HEK293 (cell line): ENCODE data around the gene GREM2.

ENCODE experiments used
- CTCF ChIA-PET: fragments of 350-600 bp; formaldehyde crosslinking; extraction: SDS; loops from one replicate; lab custom pipeline; 2021; ENCODE audit warnings: antibody characterized with exemption; lab: Yijun Ruan, JAX
- POLR2A ChIA-PET: fragments of 300-600 bp; formaldehyde crosslinking; extraction: SDS; loops from one replicate; lab custom pipeline; 2020; ENCODE audit warnings: antibody characterized with exemption, inconsistent platforms; lab: Yijun Ruan, JAX
- H3K27ac ChIP-seq: fragments of 200-500 bp; sonication (Bioruptor generic); 2 replicates; pipeline ENCODE4 v1.5.1; 2014; ENCODE audit warnings: low read depth, low read length, control low read depth, inconsistent platforms; ENCODE audit errors: extremely low read depth
- H3K36me3 ChIP-seq, 2 experiments: fragments of 200-500 bp in 1 of 2; sonication (Bioruptor generic) in 1 of 2; 1 replicate in 1 of 2; 2 replicates in 1 of 2; pipeline ENCODE4 v1.5.1; 2014 to 2017; ENCODE audit warnings: inconsistent platforms in 2 of 2, low read length in 2 of 2; ENCODE audit not compliant: control insufficient read depth in 2 of 2, insufficient read depth in 1 of 2
- H3K4me1 ChIP-seq: fragments of 200-500 bp; sonication (Bioruptor generic); 2 replicates; pipeline ENCODE4 v1.5.1; 2014; ENCODE audit warnings: mild to moderate bottlenecking, low read length, inconsistent platforms; ENCODE audit not compliant: control insufficient read depth, insufficient read depth
- H3K4me3 ChIP-seq: 2 replicates; pipeline ENCODE4 v1.5.1; 2011; ENCODE audit warnings: low read depth, mild to moderate bottlenecking, control low read depth, low read length, moderate library complexity
- H3K9me3 ChIP-seq: fragments of 200-500 bp; sonication (Bioruptor generic); 2 replicates; pipeline ENCODE4 v1.5.1; 2014; ENCODE audit warnings: low read depth, low read length, inconsistent platforms; ENCODE audit not compliant: control insufficient read depth, insufficient read depth
- GFI1B ChIP-seq: fragments of 450-650 bp; formaldehyde crosslinking; IDR thresholded peaks from 2 replicates; pipeline ENCODE4 v1.5.1; 2016; ENCODE audit warnings: missing biosample characterization, missing genetic modification characterization
- GLIS1 ChIP-seq: fragments of 450-650 bp; formaldehyde crosslinking; IDR thresholded peaks from 2 replicates; pipeline ENCODE4 v1.5.1; 2016; ENCODE audit warnings: missing biosample characterization, missing genetic modification characterization
- KLF10 ChIP-seq: fragments of 450-650 bp; IDR thresholded peaks from 2 replicates; pipeline ENCODE4 v1.5.1; 2018; ENCODE audit warnings: missing biosample characterization, mild to moderate bottlenecking, missing genetic modification characterization
- MEIS1 ChIP-seq: sonication (generic); formaldehyde crosslinking; IDR thresholded peaks from 2 replicates; pipeline ENCODE4 v1.8.1; 2022; ENCODE audit warnings: missing genetic modification reagents, mild to moderate bottlenecking, borderline replicate concordance
- MZF1 ChIP-seq: fragments of 450-650 bp; formaldehyde crosslinking; IDR thresholded peaks from 2 replicates; pipeline ENCODE4 v1.5.1; 2017; ENCODE audit warnings: missing biosample characterization, missing genetic modification characterization, borderline replicate concordance
- SP3 ChIP-seq: fragments of 450-650 bp; formaldehyde crosslinking; IDR thresholded peaks from 2 replicates; pipeline ENCODE4 v1.5.1; 2016; ENCODE audit warnings: missing biosample characterization, missing genetic modification characterization
- WT1 ChIP-seq: fragments of 450-650 bp; formaldehyde crosslinking; IDR thresholded peaks from 2 replicates; pipeline ENCODE4 v1.5.1; 2016; ENCODE audit warnings: missing biosample characterization, missing genetic modification characterization
- ZEB2 ChIP-seq: fragments of 450-650 bp; formaldehyde crosslinking; IDR thresholded peaks from 2 replicates; pipeline ENCODE4 v1.5.1; 2016; ENCODE audit warnings: missing biosample characterization, missing genetic modification characterization
- ZNF10 ChIP-seq: fragments of 450-650 bp; formaldehyde crosslinking; IDR thresholded peaks from 2 replicates; pipeline ENCODE4 v1.5.1; 2017; ENCODE audit warnings: missing biosample characterization, missing genetic modification characterization
- ZNF202 ChIP-seq: fragments of 450-650 bp; formaldehyde crosslinking; IDR thresholded peaks from 2 replicates; pipeline ENCODE4 v1.5.1; 2016; ENCODE audit warnings: missing biosample characterization, missing genetic modification characterization, borderline replicate concordance
- ZNF37A ChIP-seq: fragments of 450-650 bp; IDR thresholded peaks from 2 replicates; pipeline ENCODE4 v1.5.1; 2018; ENCODE audit warnings: missing biosample characterization, missing genetic modification characterization
- ZNF529 ChIP-seq: fragments of 450-650 bp; formaldehyde crosslinking; IDR thresholded peaks from 2 replicates; pipeline ENCODE4 v1.5.1; 2017; ENCODE audit warnings: missing genetic modification characterization, missing biosample characterization; ENCODE audit not compliant: insufficient replicate concordance
- ZSCAN30 ChIP-seq: fragments of 450-650 bp; IDR thresholded peaks from 2 replicates; pipeline ENCODE4 v1.5.1; 2018; ENCODE audit warnings: missing biosample characterization, mild to moderate bottlenecking, missing genetic modification characterization, moderate library complexity
- TF ChIP-seq, protein P1 (sequence below): fragments of 450-650 bp; formaldehyde crosslinking; IDR thresholded peaks from 2 replicates; pipeline ENCODE4 v1.5.1; 2016; ENCODE audit warnings: missing biosample characterization, missing genetic modification characterization
- TF ChIP-seq, protein P2 (sequence below): fragments of 450-650 bp; formaldehyde crosslinking; IDR thresholded peaks from 2 replicates; pipeline ENCODE4 v1.5.1; 2016; ENCODE audit warnings: missing biosample characterization, missing genetic modification characterization
- TF ChIP-seq, protein P3 (sequence below): fragments of 450-650 bp; IDR thresholded peaks from 2 replicates; pipeline ENCODE4 v1.5.1; 2018; ENCODE audit warnings: missing biosample characterization, mild to moderate bottlenecking, missing genetic modification characterization
- TF ChIP-seq, protein P4 (sequence below): fragments of 450-650 bp; formaldehyde crosslinking; IDR thresholded peaks from 2 replicates; pipeline ENCODE4 v1.5.1; 2016; ENCODE audit warnings: missing biosample characterization, missing genetic modification characterization
- TF ChIP-seq, protein P5 (sequence below): fragments of 450-650 bp; formaldehyde crosslinking; IDR thresholded peaks from 2 replicates; pipeline ENCODE4 v1.5.1; 2016; ENCODE audit warnings: missing biosample characterization, missing genetic modification characterization

GREM2 gene

DNA sequence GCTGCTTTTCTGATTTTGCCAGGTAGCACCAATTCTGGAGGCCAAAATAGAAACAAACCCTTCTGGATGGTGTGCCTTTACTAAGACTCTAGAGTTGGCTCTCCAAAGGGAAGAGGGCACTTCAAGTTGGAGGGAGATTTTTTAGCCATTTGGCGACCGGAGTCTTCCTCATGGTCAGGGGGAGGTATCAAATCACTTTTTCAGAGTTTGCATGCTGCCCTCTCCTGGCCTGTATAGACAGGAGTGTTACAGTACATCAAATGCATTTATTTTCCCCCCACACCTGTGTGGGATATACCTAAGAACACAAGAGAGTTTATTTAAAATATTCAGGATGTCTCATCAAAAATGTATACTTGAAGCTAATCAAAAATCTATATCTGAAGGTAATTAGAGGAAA lies 3.2 kb downstream of the GREM2 start (continued):
- TF ChIP-seq, protein P1, sequence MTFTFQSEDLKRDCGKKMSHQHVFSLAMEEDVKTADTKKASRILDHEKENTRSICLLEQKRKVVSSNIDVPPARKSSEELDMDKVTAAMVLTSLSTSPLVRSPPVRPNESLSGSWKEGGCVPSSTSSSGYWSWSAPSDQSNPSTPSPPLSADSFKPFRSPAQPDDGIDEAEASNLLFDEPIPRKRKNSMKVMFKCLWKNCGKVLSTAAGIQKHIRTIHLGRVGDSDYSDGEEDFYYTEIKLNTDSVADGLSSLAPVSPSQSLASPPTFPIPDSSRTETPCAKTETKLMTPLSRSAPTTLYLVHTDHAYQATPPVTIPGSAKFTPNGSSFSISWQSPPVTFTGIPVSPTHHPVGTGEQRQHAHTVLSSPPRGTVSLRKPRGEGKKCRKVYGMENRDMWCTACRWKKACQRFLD (tag by site-specific recombination) = no peak
- peak; percentile 42; the same call in 1 of the 2 replicates for TF ChIP-seq MZF1 (tag by site-specific recombination)
- no peak for TF ChIP-seq GLIS1 (tag by site-specific recombination)
- TF ChIP-seq, protein P2, sequence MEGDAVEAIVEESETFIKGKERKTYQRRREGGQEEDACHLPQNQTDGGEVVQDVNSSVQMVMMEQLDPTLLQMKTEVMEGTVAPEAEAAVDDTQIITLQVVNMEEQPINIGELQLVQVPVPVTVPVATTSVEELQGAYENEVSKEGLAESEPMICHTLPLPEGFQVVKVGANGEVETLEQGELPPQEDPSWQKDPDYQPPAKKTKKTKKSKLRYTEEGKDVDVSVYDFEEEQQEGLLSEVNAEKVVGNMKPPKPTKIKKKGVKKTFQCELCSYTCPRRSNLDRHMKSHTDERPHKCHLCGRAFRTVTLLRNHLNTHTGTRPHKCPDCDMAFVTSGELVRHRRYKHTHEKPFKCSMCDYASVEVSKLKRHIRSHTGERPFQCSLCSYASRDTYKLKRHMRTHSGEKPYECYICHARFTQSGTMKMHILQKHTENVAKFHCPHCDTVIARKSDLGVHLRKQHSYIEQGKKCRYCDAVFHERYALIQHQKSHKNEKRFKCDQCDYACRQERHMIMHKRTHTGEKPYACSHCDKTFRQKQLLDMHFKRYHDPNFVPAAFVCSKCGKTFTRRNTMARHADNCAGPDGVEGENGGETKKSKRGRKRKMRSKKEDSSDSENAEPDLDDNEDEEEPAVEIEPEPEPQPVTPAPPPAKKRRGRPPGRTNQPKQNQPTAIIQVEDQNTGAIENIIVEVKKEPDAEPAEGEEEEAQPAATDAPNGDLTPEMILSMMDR (tag by site-specific recombination) = peak; percentile 47
- peak; percentile 23; the same call in 1 of the 2 replicates for TF ChIP-seq KLF10
- 0 out of 2 replicates have a peak, but pooled peaks have one; percentile 27 for TF ChIP-seq ZSCAN30 (tag by site-specific recombination)
- TF ChIP-seq GFI1B (tag by site-specific recombination) = no peak
- TF ChIP-seq, protein P3, sequence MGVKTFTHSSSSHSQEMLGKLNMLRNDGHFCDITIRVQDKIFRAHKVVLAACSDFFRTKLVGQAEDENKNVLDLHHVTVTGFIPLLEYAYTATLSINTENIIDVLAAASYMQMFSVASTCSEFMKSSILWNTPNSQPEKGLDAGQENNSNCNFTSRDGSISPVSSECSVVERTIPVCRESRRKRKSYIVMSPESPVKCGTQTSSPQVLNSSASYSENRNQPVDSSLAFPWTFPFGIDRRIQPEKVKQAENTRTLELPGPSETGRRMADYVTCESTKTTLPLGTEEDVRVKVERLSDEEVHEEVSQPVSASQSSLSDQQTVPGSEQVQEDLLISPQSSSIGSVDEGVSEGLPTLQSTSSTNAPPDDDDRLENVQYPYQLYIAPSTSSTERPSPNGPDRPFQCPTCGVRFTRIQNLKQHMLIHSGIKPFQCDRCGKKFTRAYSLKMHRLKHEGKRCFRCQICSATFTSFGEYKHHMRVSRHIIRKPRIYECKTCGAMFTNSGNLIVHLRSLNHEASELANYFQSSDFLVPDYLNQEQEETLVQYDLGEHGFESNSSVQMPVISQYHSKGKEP (tag by site-specific recombination) = peak; percentile 14; the same call in 1 of the 2 replicates
- TF ChIP-seq ZEB2 = peak; percentile 55; the same call in 1 of the 2 replicates
- TF ChIP-seq, protein P4, sequence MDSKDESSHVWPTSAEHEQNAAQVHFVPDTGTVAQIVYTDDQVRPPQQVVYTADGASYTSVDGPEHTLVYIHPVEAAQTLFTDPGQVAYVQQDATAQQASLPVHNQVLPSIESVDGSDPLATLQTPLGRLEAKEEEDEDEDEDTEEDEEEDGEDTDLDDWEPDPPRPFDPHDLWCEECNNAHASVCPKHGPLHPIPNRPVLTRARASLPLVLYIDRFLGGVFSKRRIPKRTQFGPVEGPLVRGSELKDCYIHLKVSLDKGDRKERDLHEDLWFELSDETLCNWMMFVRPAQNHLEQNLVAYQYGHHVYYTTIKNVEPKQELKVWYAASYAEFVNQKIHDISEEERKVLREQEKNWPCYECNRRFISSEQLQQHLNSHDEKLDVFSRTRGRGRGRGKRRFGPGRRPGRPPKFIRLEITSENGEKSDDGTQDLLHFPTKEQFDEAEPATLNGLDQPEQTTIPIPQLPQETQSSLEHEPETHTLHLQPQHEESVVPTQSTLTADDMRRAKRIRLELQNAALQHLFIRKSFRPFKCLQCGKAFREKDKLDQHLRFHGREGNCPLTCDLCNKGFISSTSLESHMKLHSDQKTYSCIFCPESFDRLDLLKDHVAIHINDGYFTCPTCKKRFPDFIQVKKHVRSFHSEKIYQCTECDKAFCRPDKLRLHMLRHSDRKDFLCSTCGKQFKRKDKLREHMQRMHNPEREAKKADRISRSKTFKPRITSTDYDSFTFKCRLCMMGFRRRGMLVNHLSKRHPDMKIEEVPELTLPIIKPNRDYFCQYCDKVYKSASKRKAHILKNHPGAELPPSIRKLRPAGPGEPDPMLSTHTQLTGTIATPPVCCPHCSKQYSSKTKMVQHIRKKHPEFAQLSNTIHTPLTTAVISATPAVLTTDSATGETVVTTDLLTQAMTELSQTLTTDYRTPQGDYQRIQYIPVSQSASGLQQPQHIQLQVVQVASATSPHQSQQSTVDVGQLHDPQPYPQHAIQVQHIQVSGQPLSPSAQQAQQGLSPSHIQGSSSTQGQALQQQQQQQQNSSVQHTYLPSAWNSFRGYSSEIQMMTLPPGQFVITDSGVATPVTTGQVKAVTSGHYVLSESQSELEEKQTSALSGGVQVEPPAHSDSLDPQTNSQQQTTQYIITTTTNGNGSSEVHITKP = peak; percentile 62
- TF ChIP-seq, protein P5, sequence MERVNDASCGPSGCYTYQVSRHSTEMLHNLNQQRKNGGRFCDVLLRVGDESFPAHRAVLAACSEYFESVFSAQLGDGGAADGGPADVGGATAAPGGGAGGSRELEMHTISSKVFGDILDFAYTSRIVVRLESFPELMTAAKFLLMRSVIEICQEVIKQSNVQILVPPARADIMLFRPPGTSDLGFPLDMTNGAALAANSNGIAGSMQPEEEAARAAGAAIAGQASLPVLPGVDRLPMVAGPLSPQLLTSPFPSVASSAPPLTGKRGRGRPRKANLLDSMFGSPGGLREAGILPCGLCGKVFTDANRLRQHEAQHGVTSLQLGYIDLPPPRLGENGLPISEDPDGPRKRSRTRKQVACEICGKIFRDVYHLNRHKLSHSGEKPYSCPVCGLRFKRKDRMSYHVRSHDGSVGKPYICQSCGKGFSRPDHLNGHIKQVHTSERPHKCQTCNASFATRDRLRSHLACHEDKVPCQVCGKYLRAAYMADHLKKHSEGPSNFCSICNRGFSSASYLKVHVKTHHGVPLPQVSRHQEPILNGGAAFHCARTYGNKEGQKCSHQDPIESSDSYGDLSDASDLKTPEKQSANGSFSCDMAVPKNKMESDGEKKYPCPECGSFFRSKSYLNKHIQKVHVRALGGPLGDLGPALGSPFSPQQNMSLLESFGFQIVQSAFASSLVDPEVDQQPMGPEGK (tag by site-specific recombination) = no peak
- TF ChIP-seq ZNF37A (tag by site-specific recombination) = no peak
- 0 out of 2 replicates have a peak, but pooled peaks have one; percentile 11 for TF ChIP-seq ZNF10 (tag by site-specific recombination)
- TF ChIP-seq MEIS1 (CRISPR knock-in tag) = no peak

DNA sequence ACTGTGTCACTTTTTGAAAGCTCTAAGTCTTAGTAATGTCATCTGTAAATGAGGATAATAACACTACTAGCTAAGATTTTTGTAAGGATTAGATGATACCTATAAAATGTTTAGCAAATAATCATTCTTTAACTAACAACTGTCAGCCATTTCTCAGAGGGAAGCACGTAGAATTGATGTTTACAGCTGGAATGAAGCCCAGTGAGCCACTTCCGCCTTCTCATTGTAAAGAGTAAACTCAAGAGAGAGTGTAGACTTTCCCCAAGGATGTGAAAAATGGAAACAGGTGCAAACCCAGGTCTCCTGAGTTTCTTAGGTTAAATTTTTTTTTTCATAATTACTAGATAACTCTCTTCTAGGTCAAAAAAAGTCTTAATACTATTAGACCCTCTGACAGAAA lies 4.9 kb downstream of the GREM2 start:
- H3K27ac ChIP-seq = no peak overlapping the region
- TF ChIP-seq ZNF529 (tag by site-specific recombination) (no peak), WT1 (no peak), ZNF202 (tag by site-specific recombination) (no peak), SP3 (no peak)
- TF ChIP-seq, all 188 proteins: peak for 0
- peaks cover 6% of the 10 kb centered on the region; the same call in 1 of the 2 replicates for H3K4me1 ChIP-seq
- H3K4me3 ChIP-seq = no peak overlapping the region
- ChIA-PET CTCF (interaction anchor here (0.7 to 1.7 kb wide), 3 partner anchors 300 to 418 kb away, joined by 3 to 7 read pairs (median 6); no protein-coding TSS in a partner anchor), POLR2A (no interaction called here)
- no peaks in the 10 kb centered on the region for H3K36me3 ChIP-seq
- no peaks in the 10 kb centered on the region for H3K9me3 ChIP-seq
